CD4-positive, CD25-positive, alpha-beta regulatory T cell (primary cell): ENCODE results near the gene FAM171A2. TPM values are rescaled to one million over a fixed set of nuclear protein-coding genes. Genes with fewer than 3 reads are reported as not detected.
"Not testable (repeated sequence)": the region's sequence is repeated elsewhere in the genome, so short reads cannot be mapped to it uniquely, and the experiment has no call there.

ENCODE experiments used
- ATAC-seq, 2 donors: fragments of 150-1000 bp; cut with Tn5 transposase; one replicate each; pipeline ENCODE4 v1.10.0; 2021; ENCODE audit warnings: low read depth in 2 of 2, moderate number of reproducible peaks in 2 of 2, moderate library complexity in 1 of 2
- DNase-seq, 3 donors: peaks; one replicate each; pipeline versions ENCODE4 v3.0.0 to v3.0.0-alpha.2; 2012 to 2022; ENCODE audit warnings: mixed read lengths in 1 of 3
- H3K27ac ChIP-seq: one replicate; pipeline ENCODE4 v1.7.0; 2013; ENCODE audit warnings: mild to moderate bottlenecking, low read length; ENCODE audit not compliant: insufficient read depth, poor library complexity, severe bottlenecking
- H3K27me3 ChIP-seq: one replicate; pipeline ENCODE4 v1.7.0; 2013; ENCODE audit warnings: low read length; ENCODE audit not compliant: control insufficient read depth, insufficient read depth
- H3K36me3 ChIP-seq: one replicate; pipeline ENCODE4 v1.7.0; 2013; ENCODE audit warnings: mild to moderate bottlenecking, low read length, moderate library complexity; ENCODE audit not compliant: control insufficient read depth, insufficient read depth
- H3K4me1 ChIP-seq: 2 replicates; pipeline ENCODE4 v1.7.0; 2013; ENCODE audit warnings: mild to moderate bottlenecking, low read length; ENCODE audit not compliant: insufficient read depth, control insufficient read depth, poor library complexity, severe bottlenecking
- H3K4me3 ChIP-seq: one replicate; pipeline ENCODE4 v1.7.0; 2013; ENCODE audit warnings: low read depth, mild to moderate bottlenecking, low read length, moderate library complexity
- H3K9me3 ChIP-seq, 2 experiments: 1 replicate in 1 of 2; 2 replicates in 1 of 2; pipeline ENCODE4 v1.7.0; 2013; ENCODE audit warnings: low read length in 2 of 2, mild to moderate bottlenecking in 1 of 2, moderate library complexity in 1 of 2; ENCODE audit not compliant: control insufficient read depth in 2 of 2
- H3K27ac Mint-ChIP-seq, 3 donors: one replicate each; pipeline ENCODE4 v1.8.0; 2020 to 2022; ENCODE audit warnings: mild to moderate bottlenecking in 3 of 3, mixed read lengths in 3 of 3, moderate library complexity in 2 of 3
- H3K27me3 Mint-ChIP-seq: one replicate; pipeline ENCODE4 v1.8.0; 2022; ENCODE audit warnings: mild to moderate bottlenecking, mixed read lengths
- H3K36me3 Mint-ChIP-seq: one replicate; pipeline ENCODE4 v1.8.0; 2020; ENCODE audit warnings: mixed read lengths
- H3K4me1 Mint-ChIP-seq, 4 donors: one replicate each; pipeline ENCODE4 v1.8.0; 2020 to 2022; ENCODE audit warnings: mixed read lengths in 4 of 4, mild to moderate bottlenecking in 1 of 4
- H3K4me3 Mint-ChIP-seq, 4 donors: one replicate each; pipeline ENCODE4 v1.8.0; 2020 to 2022; ENCODE audit warnings: mild to moderate bottlenecking in 4 of 4, mixed read lengths in 4 of 4, moderate library complexity in 3 of 4
- H3K9me3 Mint-ChIP-seq, 7 donors: one replicate each; pipeline ENCODE4 v1.8.0; 2020 to 2022; ENCODE audit warnings: mixed read lengths in 7 of 7, mild to moderate bottlenecking in 3 of 7, moderate library complexity in 2 of 7
- polyA plus RNA-seq, 4 donors: library from polyadenylated mRNA; unstranded; fragments of 300-500 nt; fragmentation: Illumina TruSeq; gene quantifications; one replicate each; pipeline ENCODE4 v1.2.3, GENCODE V29; 2021
- total RNA-seq: library from RNA; stranded (reverse); gene quantifications from one replicate; pipeline ENCODE4 v1.2.3, GENCODE V29; 2022

FAM171A2 gene
- total and polyA plus RNA-seq, 5 donors from 2014 or later: 0.07 to 0.25 (median 0.09) TPM; not detected in 2

DNA sequence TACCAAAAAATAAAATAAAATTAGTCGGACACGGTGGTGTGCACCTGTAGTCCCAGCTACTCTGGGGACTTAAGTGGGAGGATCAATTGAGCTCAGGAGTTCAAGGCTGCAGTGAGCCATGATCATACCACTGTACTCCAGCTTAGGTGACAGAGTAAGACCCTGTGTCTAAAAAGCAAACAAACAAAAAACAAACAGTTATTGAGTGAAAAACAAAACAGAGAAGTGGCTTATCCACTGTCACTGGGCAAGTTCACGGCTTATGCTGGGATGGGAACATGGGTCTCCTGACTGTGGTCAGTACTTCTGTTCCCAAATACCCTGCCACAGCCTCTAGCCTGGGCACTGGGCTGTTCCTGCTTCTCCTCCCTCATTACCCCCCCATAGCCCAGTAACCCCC, 28.1 kb downstream of the FAM171A2 start:
- no peak overlapping the region for H3K4me3 Mint-ChIP-seq
- H3K27ac Mint-ChIP-seq: no peak overlapping the region
- Histone ChIP-seq H3K27ac (no peak overlapping the region), H3K36me3 (no peaks in the 10 kb centered on the region), H3K9me3 (no peaks in the 10 kb centered on the region), H3K27me3 (no peaks in the 10 kb centered on the region), H3K4me1 (peaks cover 3% of the 10 kb centered on the region), H3K4me3 (no peak overlapping the region)
- H3K9me3 Mint-ChIP-seq: no peaks in the 10 kb centered on the region
- no peak for DNase-seq
- H3K36me3 Mint-ChIP-seq: no peaks in the 10 kb centered on the region
- ATAC-seq: no peak
- peaks cover 5 to 7% (median 7%) of the 10 kb centered on the region in 4 donors for H3K4me1 Mint-ChIP-seq
- peaks cover 20% of the 10 kb centered on the region for H3K27me3 Mint-ChIP-seq

- no peaks in the 10 kb centered on the region for H3K27me3 ChIP-seq
- H3K27ac ChIP-seq: no peak overlapping the region
- no peak for ATAC-seq
- Mint-ChIP-seq H3K4me3 (no peak overlapping the region), H3K27me3 (peaks cover 17% of the 10 kb centered on the region), H3K36me3 (no peaks in the 10 kb centered on the region), H3K27ac (no peak overlapping the region), H3K9me3 (no peaks in the 10 kb centered on the region), H3K4me1 (peaks cover 5 to 7% (median 7%) of the 10 kb centered on the region in 4 donors)
- no peaks in the 10 kb centered on the region for H3K9me3 ChIP-seq
- no peak overlapping the region for H3K4me3 ChIP-seq
- no peak for DNase-seq
- H3K4me1 ChIP-seq: peaks cover 3% of the 10 kb centered on the region
- H3K36me3 ChIP-seq: no peaks in the 10 kb centered on the region
Measured at GRCh38 chr17:44334727-44335126, 28.9 kb downstream of the FAM171A2 start.

- Mint-ChIP-seq H3K27ac (no peak overlapping the region), H3K9me3 (no peaks in the 10 kb centered on the region), H3K4me3 (no peak overlapping the region), H3K27me3 (peaks cover 17% of the 10 kb centered on the region), H3K36me3 (no peaks in the 10 kb centered on the region), H3K4me1 (peaks cover 5 to 7% (median 7%) of the 10 kb centered on the region in 4 donors)
- ATAC-seq (no peak), DNase-seq (no peak)
- Histone ChIP-seq H3K4me1 (peaks cover 3% of the 10 kb centered on the region), H3K4me3 (no peak overlapping the region), H3K36me3 (no peaks in the 10 kb centered on the region), H3K9me3 (no peaks in the 10 kb centered on the region), H3K27me3 (no peaks in the 10 kb centered on the region), H3K27ac (no peak overlapping the region)
Measured at GRCh38 chr17:44334315-44334714, 29.3 kb downstream of the FAM171A2 start.

GRCh38 chr17:44333371-44333770, 30.3 kb downstream of the FAM171A2 start:
- H3K9me3 Mint-ChIP-seq: no peaks in the 10 kb centered on the region
- no peak overlapping the region for H3K27ac ChIP-seq
- DNase-seq: no peak

DNA sequence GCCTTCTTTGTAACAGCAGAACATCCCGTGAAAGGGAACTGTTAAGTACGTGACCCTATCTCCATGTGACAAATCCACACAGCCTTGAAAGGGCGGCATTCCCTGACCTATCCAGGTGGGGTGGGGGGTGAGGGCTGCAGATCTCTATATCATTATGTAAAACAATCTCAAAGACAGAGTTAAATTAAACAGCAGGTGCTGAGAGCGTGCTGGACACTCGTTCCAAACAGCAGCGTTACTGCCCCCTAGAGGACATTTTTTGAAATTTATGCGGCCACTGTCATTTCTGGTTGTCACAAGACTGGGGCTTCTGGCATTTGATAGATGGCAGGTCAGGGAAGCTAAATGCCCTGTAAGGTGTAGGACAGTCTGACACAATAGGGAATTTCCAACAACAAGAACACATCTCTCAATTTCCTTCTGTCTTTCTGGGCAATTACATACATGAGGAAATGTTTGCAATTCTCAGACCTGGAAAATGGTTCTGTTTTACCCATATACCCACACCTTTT, 32.3 kb downstream of the FAM171A2 start:
- H3K4me3 ChIP-seq: no peak overlapping the region
- no peaks in the 10 kb centered on the region for H3K36me3 ChIP-seq
- H3K4me3 Mint-ChIP-seq: peak overlapping the region in 1 of 4 donors; percentile 48
- no peaks in the 10 kb centered on the region for H3K36me3 Mint-ChIP-seq
- DNase-seq (peak; percentile 60 to 81 (median 73)), ATAC-seq (peak; percentile 6 to 19)
- no peaks in the 10 kb centered on the region for H3K9me3 Mint-ChIP-seq
- peaks cover 7 to 23% (median 15%) of the 10 kb centered on the region in 4 donors for H3K4me1 Mint-ChIP-seq
- no peaks in the 10 kb centered on the region for H3K9me3 ChIP-seq
- peaks cover 5% of the 10 kb centered on the region for H3K27me3 Mint-ChIP-seq
- no peak overlapping the region for H3K27ac Mint-ChIP-seq
- peaks cover 3% of the 10 kb centered on the region for H3K4me1 ChIP-seq
- no peaks in the 10 kb centered on the region for H3K27me3 ChIP-seq
- H3K27ac ChIP-seq: no peak overlapping the region

More at GRCh38 chr17:44333371-44333770, 30.3 kb downstream of the FAM171A2 start:
- Histone ChIP-seq H3K4me1 (peaks cover 3% of the 10 kb centered on the region), H3K9me3 (no peaks in the 10 kb centered on the region), H3K4me3 (no peak overlapping the region), H3K36me3 (no peaks in the 10 kb centered on the region), H3K27me3 (no peaks in the 10 kb centered on the region)
- Mint-ChIP-seq H3K27ac (no peak overlapping the region), H3K27me3 (peaks cover 17% of the 10 kb centered on the region), H3K4me3 (peak overlapping the region in 1 of 4 donors; percentile 39), H3K4me1 (peaks cover 5 to 7% (median 7%) of the 10 kb centered on the region in 4 donors), H3K36me3 (no peaks in the 10 kb centered on the region)
- ATAC-seq: no peak

DNA sequence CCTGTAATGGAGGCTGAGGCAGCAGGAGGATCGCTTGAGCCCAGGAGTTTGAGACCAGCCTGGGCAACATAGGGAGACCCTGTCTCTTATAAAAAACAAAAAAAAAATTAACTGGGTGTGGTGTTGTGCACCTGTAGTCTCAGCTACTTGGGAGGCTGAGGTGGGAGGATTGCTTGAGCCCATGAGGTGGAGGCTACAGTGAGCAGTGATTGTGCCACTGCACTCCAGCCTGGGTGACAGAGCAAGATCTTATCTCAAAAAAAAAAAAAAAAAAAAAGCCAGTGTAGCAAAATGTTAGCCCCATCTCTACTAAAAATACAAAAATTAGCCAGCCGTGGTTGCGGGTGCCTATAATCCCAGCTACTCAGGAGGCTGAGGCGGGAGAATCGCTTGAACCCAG, 33.4 kb downstream of the FAM171A2 start:
- not testable (repeated sequence) for H3K9me3 ChIP-seq, DNase-seq, H3K27ac Mint-ChIP-seq, H3K36me3 ChIP-seq, ATAC-seq, H3K9me3 Mint-ChIP-seq, H3K36me3 Mint-ChIP-seq, H3K4me3 ChIP-seq, H3K27me3 ChIP-seq, H3K4me3 Mint-ChIP-seq, H3K27ac ChIP-seq, H3K27me3 Mint-ChIP-seq
- H3K4me1 Mint-ChIP-seq: peaks cover 7 to 27% (median 17%) of the 10 kb centered on the region in 4 donors
- H3K4me1 ChIP-seq: peaks cover 12% of the 10 kb centered on the region

- H3K4me3 Mint-ChIP-seq, H3K36me3 Mint-ChIP-seq, ATAC-seq, H3K27ac ChIP-seq, H3K4me3 ChIP-seq, H3K36me3 ChIP-seq, H3K9me3 Mint-ChIP-seq, H3K27ac Mint-ChIP-seq, H3K9me3 ChIP-seq, DNase-seq, H3K27me3 ChIP-seq: not testable (repeated sequence)
- peaks cover 10% of the 10 kb centered on the region for H3K27me3 Mint-ChIP-seq
- H3K4me1 Mint-ChIP-seq: peaks cover 7 to 32% (median 17%) of the 10 kb centered on the region in 4 donors
- H3K4me1 ChIP-seq: peaks cover 12% of the 10 kb centered on the region
Measured at GRCh38 chr17:44329516-44329915, 34.1 kb downstream of the FAM171A2 start.

GRCh38 chr17:44327715-44328449, 35.8 kb downstream of the FAM171A2 start:
- H3K4me3 Mint-ChIP-seq: peak overlapping the region; percentile 50 to 85 (median 69)
- ATAC-seq (no peak), DNase-seq (no peak)
- H3K4me3 ChIP-seq: no peak overlapping the region
- H3K4me1 Mint-ChIP-seq: peaks cover 7 to 42% (median 17%) of the 10 kb centered on the region in 4 donors
- H3K27me3 Mint-ChIP-seq: peaks cover 10% of the 10 kb centered on the region
- H3K9me3 Mint-ChIP-seq: no peaks in the 10 kb centered on the region
- peaks cover 22% of the 10 kb centered on the region for H3K4me1 ChIP-seq
- H3K27ac Mint-ChIP-seq: peak overlapping the region in 2 of 3 donors; percentile 38 to 56
- H3K9me3 ChIP-seq: no peaks in the 10 kb centered on the region
- H3K27me3 ChIP-seq: no peaks in the 10 kb centered on the region
- H3K36me3 ChIP-seq: no peaks in the 10 kb centered on the region
- no peak overlapping the region for H3K27ac ChIP-seq
- no peaks in the 10 kb centered on the region for H3K36me3 Mint-ChIP-seq
